K562 (cell line): Measurements from ENCODE around the gene LRRC25. TPM values are rescaled to one million over a fixed set of nuclear protein-coding genes. Genes with fewer than 3 reads are reported as not detected.

Source experiments
- BCOR ChIP-seq: fragments of 450-650 bp; IDR thresholded peaks from 2 replicates; pipeline ENCODE4 v1.6.1; 2016
- EHMT2 ChIP-seq: fragments of 450-650 bp; IDR thresholded peaks from 2 replicates; pipeline ENCODE4 v1.6.1; 2018; ENCODE audit warnings: antibody characterized with exemption
- GABPA ChIP-seq: fragments of 200-800 bp; sonication (Bioruptor generic); conservative IDR thresholded peaks from 2 replicates; pipeline ENCODE4 v1.6.1; 2016; ENCODE audit warnings: low read depth, missing genetic modification characterization, missing compliant biosample characterization
- KLF16 ChIP-seq: IDR thresholded peaks from 2 replicates; pipeline ENCODE4 v1.6.1; 2016; ENCODE audit warnings: antibody characterized with exemption
- SP2 ChIP-seq: IDR thresholded peaks from 2 replicates; pipeline ENCODE4 v1.6.1; 2011; ENCODE audit warnings: mild to moderate bottlenecking, low read depth, low read length, moderate library complexity; ENCODE audit not compliant: poor library complexity, severe bottlenecking; ENCODE audit errors: extremely low read depth
- YBX1 ChIP-seq: fragments of 450-650 bp; IDR thresholded peaks from 2 replicates; pipeline ENCODE4 v1.7.1; 2016; ENCODE audit warnings: mild to moderate bottlenecking
- ZNF740 ChIP-seq, 3 experiments: fragments of 200-800 bp in 1 of 3; sonication (Bioruptor generic) in 1 of 3; sonication (generic) in 1 of 3; formaldehyde crosslinking in 1 of 3; IDR thresholded peaks; 2 replicates each; pipeline versions ENCODE4 v1.6.1 to v1.8.0; 2016 to 2022; ENCODE audit warnings: mild to moderate bottlenecking in 2 of 3, missing compliant biosample characterization in 2 of 3, missing genetic modification characterization in 2 of 3, missing genetic modification reagents in 1 of 3
- polyA plus RNA-seq, 8 experiments: library from polyadenylated mRNA; depleted of rRNA in 4 of 8; stranded (reverse) in 5 of 8; unstranded in 3 of 8; fragments of >200 nt; fragmentation: Nextera tagmentation in 2 of 8; fragmentation: Illumina TruSeq in 1 of 8; extraction: Ambion mirVana in 2 of 8; extraction: Trizol in 1 of 8; gene quantifications; 2 replicates each; pipeline versions ENCODE4 v1.2.1 to v1.2.3, GENCODE V29; 2011 to 2014; ENCODE audit warnings: inconsistent platforms in 1 of 8, missing spikeins in 1 of 8
- total RNA-seq, 7 experiments: library from RNA; depleted of rRNA in 6 of 7; stranded (reverse); fragments of >200 nt in 6 of 7; fragmentation: Illumina TruSeq in 2 of 7; extraction: Trizol in 2 of 7; gene quantifications; 2 replicates each; pipeline versions ENCODE4 v1.2.1 to v1.2.3, GENCODE V29; 2011 to 2021; ENCODE audit warnings: low replicate concordance in 1 of 7
- TF ChIP-seq, protein P1 (sequence below): sonication (generic); formaldehyde crosslinking; IDR thresholded peaks from 2 replicates; pipeline ENCODE4 v1.8.0; 2022; ENCODE audit warnings: mild to moderate bottlenecking, missing genetic modification reagents
- TF ChIP-seq, protein P2 (sequence below), 3 experiments: IDR thresholded peaks in 2 of 3; conservative IDR thresholded peaks in 1 of 3; 2 replicates each; pipeline ENCODE4 v1.5.1; 2011 to 2012; ENCODE audit warnings: low read length in 3 of 3, mild to moderate bottlenecking in 3 of 3, control low read depth in 2 of 3, improper control_type of control experiment in 1 of 3, inconsistent platforms in 1 of 3, low read depth in 1 of 3, mixed read lengths in 1 of 3, moderate library complexity in 1 of 3; ENCODE audit not compliant: insufficient read depth in 2 of 3
- TF ChIP-seq, protein P3 (sequence below): fragments of 450-650 bp; IDR thresholded peaks from 2 replicates; pipeline ENCODE4 v1.6.1; 2016; ENCODE audit warnings: low read depth

Gene LRRC25
- total and polyA plus RNA-seq, 9 of the 15 experiments (the other 6 are each of a cell fraction or from before 2014, with no cell fraction given): 0.07 to 0.36 (median 0.10) TPM; not detected in 3

GRCh38 chr19:18433015-18433691 lies 35.7 kb upstream of the LRRC25 start (continued):
- TF ChIP-seq, protein P1, sequence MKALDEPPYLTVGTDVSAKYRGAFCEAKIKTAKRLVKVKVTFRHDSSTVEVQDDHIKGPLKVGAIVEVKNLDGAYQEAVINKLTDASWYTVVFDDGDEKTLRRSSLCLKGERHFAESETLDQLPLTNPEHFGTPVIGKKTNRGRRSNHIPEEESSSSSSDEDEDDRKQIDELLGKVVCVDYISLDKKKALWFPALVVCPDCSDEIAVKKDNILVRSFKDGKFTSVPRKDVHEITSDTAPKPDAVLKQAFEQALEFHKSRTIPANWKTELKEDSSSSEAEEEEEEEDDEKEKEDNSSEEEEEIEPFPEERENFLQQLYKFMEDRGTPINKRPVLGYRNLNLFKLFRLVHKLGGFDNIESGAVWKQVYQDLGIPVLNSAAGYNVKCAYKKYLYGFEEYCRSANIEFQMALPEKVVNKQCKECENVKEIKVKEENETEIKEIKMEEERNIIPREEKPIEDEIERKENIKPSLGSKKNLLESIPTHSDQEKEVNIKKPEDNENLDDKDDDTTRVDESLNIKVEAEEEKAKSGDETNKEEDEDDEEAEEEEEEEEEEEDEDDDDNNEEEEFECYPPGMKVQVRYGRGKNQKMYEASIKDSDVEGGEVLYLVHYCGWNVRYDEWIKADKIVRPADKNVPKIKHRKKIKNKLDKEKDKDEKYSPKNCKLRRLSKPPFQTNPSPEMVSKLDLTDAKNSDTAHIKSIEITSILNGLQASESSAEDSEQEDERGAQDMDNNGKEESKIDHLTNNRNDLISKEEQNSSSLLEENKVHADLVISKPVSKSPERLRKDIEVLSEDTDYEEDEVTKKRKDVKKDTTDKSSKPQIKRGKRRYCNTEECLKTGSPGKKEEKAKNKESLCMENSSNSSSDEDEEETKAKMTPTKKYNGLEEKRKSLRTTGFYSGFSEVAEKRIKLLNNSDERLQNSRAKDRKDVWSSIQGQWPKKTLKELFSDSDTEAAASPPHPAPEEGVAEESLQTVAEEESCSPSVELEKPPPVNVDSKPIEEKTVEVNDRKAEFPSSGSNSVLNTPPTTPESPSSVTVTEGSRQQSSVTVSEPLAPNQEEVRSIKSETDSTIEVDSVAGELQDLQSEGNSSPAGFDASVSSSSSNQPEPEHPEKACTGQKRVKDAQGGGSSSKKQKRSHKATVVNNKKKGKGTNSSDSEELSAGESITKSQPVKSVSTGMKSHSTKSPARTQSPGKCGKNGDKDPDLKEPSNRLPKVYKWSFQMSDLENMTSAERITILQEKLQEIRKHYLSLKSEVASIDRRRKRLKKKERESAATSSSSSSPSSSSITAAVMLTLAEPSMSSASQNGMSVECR (CRISPR knock-in tag): no peak; the same call in 1 of the 2 replicates
- no peak for TF ChIP-seq KLF16
- TF ChIP-seq ZNF740 (CRISPR knock-in tag; IDR thresholded peaks at IDR 0.05): peak; percentile 60
- no peak for TF ChIP-seq ZNF740 (tag; IDR thresholded peaks at IDR 0.05)
- no peak for TF ChIP-seq YBX1
- TF ChIP-seq, protein P2, sequence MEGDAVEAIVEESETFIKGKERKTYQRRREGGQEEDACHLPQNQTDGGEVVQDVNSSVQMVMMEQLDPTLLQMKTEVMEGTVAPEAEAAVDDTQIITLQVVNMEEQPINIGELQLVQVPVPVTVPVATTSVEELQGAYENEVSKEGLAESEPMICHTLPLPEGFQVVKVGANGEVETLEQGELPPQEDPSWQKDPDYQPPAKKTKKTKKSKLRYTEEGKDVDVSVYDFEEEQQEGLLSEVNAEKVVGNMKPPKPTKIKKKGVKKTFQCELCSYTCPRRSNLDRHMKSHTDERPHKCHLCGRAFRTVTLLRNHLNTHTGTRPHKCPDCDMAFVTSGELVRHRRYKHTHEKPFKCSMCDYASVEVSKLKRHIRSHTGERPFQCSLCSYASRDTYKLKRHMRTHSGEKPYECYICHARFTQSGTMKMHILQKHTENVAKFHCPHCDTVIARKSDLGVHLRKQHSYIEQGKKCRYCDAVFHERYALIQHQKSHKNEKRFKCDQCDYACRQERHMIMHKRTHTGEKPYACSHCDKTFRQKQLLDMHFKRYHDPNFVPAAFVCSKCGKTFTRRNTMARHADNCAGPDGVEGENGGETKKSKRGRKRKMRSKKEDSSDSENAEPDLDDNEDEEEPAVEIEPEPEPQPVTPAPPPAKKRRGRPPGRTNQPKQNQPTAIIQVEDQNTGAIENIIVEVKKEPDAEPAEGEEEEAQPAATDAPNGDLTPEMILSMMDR (IDR thresholded peaks at IDR 0.05 in 2 of 3, conservative IDR thresholded peaks at IDR 0.05 in 1 of 3; ENCODE audit: insufficient read depth in 2 of 3, low read depth in 1 of 3, low read length in 3 of 3): no peak
- TF ChIP-seq GABPA (tag): 0 out of 2 replicates have a peak, but pooled peaks have one; percentile 6
- no peak for TF ChIP-seq BCOR
- no peak for TF ChIP-seq SP2
- TF ChIP-seq EHMT2: no peak
- TF ChIP-seq, protein P3, sequence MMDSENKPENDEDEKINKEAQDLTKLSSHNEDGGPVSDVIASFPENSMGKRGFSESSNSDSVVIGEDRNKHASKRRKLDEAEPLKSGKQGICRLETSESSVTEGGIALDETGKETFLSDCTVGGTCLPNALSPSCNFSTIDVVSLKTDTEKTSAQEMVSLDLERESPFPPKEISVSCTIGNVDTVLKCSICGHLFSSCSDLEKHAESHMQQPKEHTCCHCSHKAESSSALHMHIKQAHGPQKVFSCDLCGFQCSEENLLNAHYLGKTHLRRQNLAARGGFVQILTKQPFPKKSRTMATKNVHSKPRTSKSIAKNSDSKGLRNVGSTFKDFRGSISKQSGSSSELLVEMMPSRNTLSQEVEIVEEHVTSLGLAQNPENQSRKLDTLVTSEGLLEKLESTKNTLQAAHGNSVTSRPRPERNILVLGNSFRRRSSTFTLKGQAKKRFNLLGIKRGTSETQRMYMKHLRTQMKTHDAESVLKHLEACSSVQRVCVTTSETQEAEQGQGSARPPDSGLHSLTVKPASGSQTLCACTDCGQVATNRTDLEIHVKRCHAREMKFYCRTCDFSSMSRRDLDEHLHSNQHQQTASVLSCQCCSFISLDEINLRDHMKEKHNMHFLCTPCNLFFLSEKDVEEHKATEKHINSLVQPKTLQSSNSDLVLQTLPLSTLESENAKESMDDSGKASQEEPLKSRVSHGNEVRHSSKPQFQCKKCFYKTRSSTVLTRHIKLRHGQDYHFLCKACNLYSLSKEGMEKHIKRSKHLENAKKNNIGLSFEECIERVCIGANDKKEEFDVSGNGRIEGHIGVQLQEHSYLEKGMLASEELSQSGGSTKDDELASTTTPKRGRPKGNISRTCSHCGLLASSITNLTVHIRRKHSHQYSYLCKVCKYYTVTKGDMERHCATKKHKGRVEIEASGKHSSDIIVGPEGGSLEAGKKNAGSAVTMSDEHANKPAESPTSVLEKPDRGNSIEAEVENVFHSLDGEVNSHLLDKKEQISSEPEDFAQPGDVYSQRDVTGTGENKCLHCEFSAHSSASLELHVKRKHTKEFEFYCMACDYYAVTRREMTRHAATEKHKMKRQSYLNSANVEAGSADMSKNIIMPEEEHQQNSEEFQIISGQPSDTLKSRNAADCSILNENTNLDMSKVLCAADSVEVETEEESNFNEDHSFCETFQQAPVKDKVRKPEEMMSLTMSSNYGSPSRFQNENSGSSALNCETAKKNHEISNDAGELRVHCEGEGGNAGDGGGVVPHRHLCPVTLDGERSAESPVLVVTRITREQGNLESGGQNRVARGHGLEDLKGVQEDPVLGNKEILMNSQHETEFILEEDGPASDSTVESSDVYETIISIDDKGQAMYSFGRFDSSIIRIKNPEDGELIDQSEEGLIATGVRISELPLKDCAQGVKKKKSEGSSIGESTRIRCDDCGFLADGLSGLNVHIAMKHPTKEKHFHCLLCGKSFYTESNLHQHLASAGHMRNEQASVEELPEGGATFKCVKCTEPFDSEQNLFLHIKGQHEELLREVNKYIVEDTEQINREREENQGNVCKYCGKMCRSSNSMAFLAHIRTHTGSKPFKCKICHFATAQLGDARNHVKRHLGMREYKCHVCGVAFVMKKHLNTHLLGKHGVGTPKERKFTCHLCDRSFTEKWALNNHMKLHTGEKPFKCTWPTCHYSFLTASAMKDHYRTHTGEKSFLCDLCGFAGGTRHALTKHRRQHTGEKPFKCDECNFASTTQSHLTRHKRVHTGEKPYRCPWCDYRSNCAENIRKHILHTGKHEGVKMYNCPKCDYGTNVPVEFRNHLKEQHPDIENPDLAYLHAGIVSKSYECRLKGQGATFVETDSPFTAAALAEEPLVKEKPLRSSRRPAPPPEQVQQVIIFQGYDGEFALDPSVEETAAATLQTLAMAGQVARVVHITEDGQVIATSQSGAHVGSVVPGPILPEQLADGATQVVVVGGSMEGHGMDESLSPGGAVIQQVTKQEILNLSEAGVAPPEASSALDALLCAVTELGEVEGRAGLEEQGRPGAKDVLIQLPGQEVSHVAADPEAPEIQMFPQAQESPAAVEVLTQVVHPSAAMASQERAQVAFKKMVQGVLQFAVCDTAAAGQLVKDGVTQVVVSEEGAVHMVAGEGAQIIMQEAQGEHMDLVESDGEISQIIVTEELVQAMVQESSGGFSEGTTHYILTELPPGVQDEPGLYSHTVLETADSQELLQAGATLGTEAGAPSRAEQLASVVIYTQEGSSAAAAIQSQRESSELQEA: no peak
